ENCODE results near the gene ZCCHC3. TPM values are rescaled to one million over a fixed set of nuclear protein-coding genes. Genes with fewer than 3 reads are reported as not detected.

Gene ZCCHC3
- polyA plus RNA-seq, 3 donors: 4.5 to 9.2 (median 5.6) TPM

GRCh38 chr20:301886-302848 is 4.8 kb downstream of the ZCCHC3 start:
- no peaks in the 10 kb centered on the region for H3K27me3 ChIP-seq (ENCODE audit: control insufficient read depth in 2 of 2, insufficient read depth in 2 of 2, low read length in 2 of 2)
- Mint-ChIP-seq H3K9me3 (no peaks in the 10 kb centered on the region), H3K27ac (peak overlapping the region in 2 of 7 donors; percentile 3), H3K4me3 (no peak overlapping the region), H3K36me3 (peaks cover 16 to 21% of the 10 kb centered on the region in 2 donors), H3K4me1 (peaks cover 33% of the 10 kb centered on the region), H3K27me3 (ENCODE audit: low read depth in 3 of 3) (peaks cover 0 to 3% (median 1%) of the 10 kb centered on the region in 3 donors)
- no peak for DNase-seq
- peaks cover 33% of the 10 kb centered on the region for H3K79me2 ChIP-seq (ENCODE audit: insufficient read depth, low read length)
- intact Hi-C loops (cut with micrococcal nuclease): no loop called here
- H3K27ac ChIP-seq (ENCODE audit: low read depth in 1 of 2, low read length in 2 of 2): no peak overlapping the region
- H3K4me3 ChIP-seq (replicated peaks in 1 of 3; ENCODE audit: low read depth in 2 of 3, low read length in 3 of 3): no peak overlapping the region
- 96% methylated on average over 10 of the region's 13 CpGs for WGBS (ENCODE audit: insufficient coverage)
- peaks cover 30 to 39% of the 10 kb centered on the region in 2 donors for H3K4me1 ChIP-seq (ENCODE audit: control insufficient read depth in 1 of 2, insufficient read depth in 2 of 2, low read length in 2 of 2)
- H3K9ac ChIP-seq (ENCODE audit: insufficient read depth, low read length, poor library complexity, severe bottlenecking): no peak overlapping the region
- H4K20me1 ChIP-seq (ENCODE audit: insufficient read depth, low read length): peaks cover 35% of the 10 kb centered on the region
- TF ChIP-seq, protein P1, sequence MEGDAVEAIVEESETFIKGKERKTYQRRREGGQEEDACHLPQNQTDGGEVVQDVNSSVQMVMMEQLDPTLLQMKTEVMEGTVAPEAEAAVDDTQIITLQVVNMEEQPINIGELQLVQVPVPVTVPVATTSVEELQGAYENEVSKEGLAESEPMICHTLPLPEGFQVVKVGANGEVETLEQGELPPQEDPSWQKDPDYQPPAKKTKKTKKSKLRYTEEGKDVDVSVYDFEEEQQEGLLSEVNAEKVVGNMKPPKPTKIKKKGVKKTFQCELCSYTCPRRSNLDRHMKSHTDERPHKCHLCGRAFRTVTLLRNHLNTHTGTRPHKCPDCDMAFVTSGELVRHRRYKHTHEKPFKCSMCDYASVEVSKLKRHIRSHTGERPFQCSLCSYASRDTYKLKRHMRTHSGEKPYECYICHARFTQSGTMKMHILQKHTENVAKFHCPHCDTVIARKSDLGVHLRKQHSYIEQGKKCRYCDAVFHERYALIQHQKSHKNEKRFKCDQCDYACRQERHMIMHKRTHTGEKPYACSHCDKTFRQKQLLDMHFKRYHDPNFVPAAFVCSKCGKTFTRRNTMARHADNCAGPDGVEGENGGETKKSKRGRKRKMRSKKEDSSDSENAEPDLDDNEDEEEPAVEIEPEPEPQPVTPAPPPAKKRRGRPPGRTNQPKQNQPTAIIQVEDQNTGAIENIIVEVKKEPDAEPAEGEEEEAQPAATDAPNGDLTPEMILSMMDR (IDR thresholded peaks at IDR 0.05): no peak
- no peak overlapping the region for H2AFZ ChIP-seq (ENCODE audit: insufficient read depth, low read depth, low read length, poor library complexity, severe bottlenecking)
- no peak overlapping the region for H3K4me2 ChIP-seq (replicated peaks; ENCODE audit: extremely low read depth, low read length, poor library complexity, severe bottlenecking)
- peaks cover 0 to 5% of the 10 kb centered on the region in 2 donors for H3K36me3 ChIP-seq (replicated peaks in 1 of 2; ENCODE audit: control insufficient read depth in 1 of 2, insufficient read depth in 2 of 2, low read length in 2 of 2)
- no peaks in the 10 kb centered on the region for H3K9me3 ChIP-seq (replicated peaks in 1 of 2; ENCODE audit: control insufficient read depth in 1 of 2, insufficient read depth in 1 of 2, low read length in 2 of 2)

DNA sequence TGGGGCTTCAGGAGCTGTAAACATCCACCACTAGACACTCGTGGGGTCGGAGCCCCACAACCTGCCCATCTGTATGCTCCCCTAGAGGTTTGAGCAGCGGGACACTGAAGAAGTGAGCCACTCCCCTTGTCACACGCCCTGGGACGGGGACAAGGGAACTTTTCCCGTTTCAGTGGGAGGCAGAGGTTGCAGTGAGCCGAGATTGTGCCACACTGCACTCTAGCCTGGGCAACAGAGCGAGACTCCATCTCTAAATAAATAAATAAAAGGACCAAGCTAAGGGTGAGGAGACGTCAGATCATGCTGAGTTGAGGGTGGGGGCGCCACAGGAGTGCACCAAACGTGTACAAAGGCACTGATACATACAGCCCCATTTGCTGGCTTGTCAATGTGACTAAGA is 8.4 kb downstream of the ZCCHC3 start:
- peaks cover 7% of the 10 kb centered on the region for H3K79me2 ChIP-seq (ENCODE audit: insufficient read depth, low read length)
- H3K27me3 Mint-ChIP-seq (ENCODE audit: low read depth in 3 of 3): peaks cover 0 to 3% (median 1%) of the 10 kb centered on the region in 3 donors
- no peak overlapping the region for H3K9ac ChIP-seq (ENCODE audit: insufficient read depth, low read length, poor library complexity, severe bottlenecking)
- peaks cover 22% of the 10 kb centered on the region in 2 donors for H3K4me1 ChIP-seq (ENCODE audit: control insufficient read depth in 1 of 2, insufficient read depth in 2 of 2, low read length in 2 of 2)
- 80% methylated on average over 6 of the region's 11 CpGs for WGBS (ENCODE audit: insufficient coverage)
- H3K36me3 Mint-ChIP-seq: peaks cover 14 to 17% of the 10 kb centered on the region in 2 donors
- H2AFZ ChIP-seq (ENCODE audit: insufficient read depth, low read depth, low read length, poor library complexity, severe bottlenecking): no peak overlapping the region
- H3K36me3 ChIP-seq (replicated peaks in 1 of 2; ENCODE audit: control insufficient read depth in 1 of 2, insufficient read depth in 2 of 2, low read length in 2 of 2): peaks cover 0 to 5% of the 10 kb centered on the region in 2 donors
- no peak overlapping the region for H3K4me3 ChIP-seq (replicated peaks in 1 of 3; ENCODE audit: low read depth in 2 of 3, low read length in 3 of 3)
- intact Hi-C loops (cut with micrococcal nuclease): no loop called here
- H4K20me1 ChIP-seq (ENCODE audit: insufficient read depth, low read length): peaks cover 13% of the 10 kb centered on the region
- H3K9me3 Mint-ChIP-seq: no peaks in the 10 kb centered on the region
- no peaks in the 10 kb centered on the region for H3K27me3 ChIP-seq (ENCODE audit: control insufficient read depth in 2 of 2, insufficient read depth in 2 of 2, low read length in 2 of 2)
- TF ChIP-seq, protein P1 (IDR thresholded peaks at IDR 0.05): no peak
- no peaks in the 10 kb centered on the region for H3K9me3 ChIP-seq (replicated peaks in 1 of 2; ENCODE audit: control insufficient read depth in 1 of 2, insufficient read depth in 1 of 2, low read length in 2 of 2)
- H3K27ac Mint-ChIP-seq: no peak overlapping the region
- H3K4me3 Mint-ChIP-seq: no peak overlapping the region
- no peak for DNase-seq
- H3K4me2 ChIP-seq (replicated peaks; ENCODE audit: extremely low read depth, low read length, poor library complexity, severe bottlenecking): no peak overlapping the region
- no peak overlapping the region for H3K27ac ChIP-seq (ENCODE audit: low read depth in 1 of 2, low read length in 2 of 2)
- peaks cover 21% of the 10 kb centered on the region for H3K4me1 Mint-ChIP-seq
